GM19438 (cell line): ENCODE data around the gene FXYD2.

Experiments used
- ATAC-seq: cut with Tn5 transposase; IDR thresholded peaks from one replicate; pipeline ENCODE4 v1.9.1; 2021; ENCODE audit warnings: low read depth; ENCODE audit not compliant: unreplicated experiment

Gene FXYD2

GRCh38 chr11:117770061-117770460 lies 54.5 kb downstream of the FXYD2 start:
- ATAC-seq: no peak
